NCI-H2029 treated with DMSO at 0.1 percent for 48 hours (cell line): ENCODE results near the gene MGAT4D.
A peak's percentile ranks its signal among the peaks of the same experiment; 100 is the strongest.
"Not testable (repeated sequence)": the region's sequence is repeated elsewhere in the genome, so short reads cannot be mapped to it uniquely, and the experiment has no call there.

Experiments
- DNase-seq: peaks from one replicate; lab custom pipeline; 2025; lab: John Stamatoyannopoulos, UW

The MGAT4D gene

GRCh38 chr4:140439644-140440142, 58.4 kb downstream of the MGAT4D start:
- DNase-seq = no peak

DNA sequence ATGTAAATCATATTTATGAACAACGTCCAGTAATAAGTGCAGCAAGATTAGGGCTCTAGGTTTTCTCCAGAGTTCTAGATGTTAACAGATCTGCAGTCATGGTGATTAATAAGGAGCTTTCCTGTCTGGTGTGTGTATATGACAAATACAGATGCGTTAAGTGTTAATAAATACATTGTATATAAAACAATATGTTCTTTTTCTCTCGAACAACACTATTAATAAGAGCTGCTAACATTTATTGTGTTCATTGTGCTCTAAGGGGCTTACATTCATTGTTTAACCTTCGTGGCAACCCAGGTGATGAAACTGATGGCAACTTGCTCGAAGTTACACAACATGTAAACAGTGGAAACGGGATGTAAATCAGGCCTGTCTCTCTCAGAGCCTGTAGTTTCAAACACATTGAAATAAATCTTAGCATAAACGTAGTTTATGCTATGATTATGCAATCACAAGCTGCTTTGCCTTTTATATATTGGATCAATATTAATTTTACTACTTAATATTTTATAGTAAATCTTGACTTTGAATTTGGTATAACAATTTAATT, 70.1 kb downstream of the MGAT4D start:
- DNase-seq = peak; percentile 33

DNA sequence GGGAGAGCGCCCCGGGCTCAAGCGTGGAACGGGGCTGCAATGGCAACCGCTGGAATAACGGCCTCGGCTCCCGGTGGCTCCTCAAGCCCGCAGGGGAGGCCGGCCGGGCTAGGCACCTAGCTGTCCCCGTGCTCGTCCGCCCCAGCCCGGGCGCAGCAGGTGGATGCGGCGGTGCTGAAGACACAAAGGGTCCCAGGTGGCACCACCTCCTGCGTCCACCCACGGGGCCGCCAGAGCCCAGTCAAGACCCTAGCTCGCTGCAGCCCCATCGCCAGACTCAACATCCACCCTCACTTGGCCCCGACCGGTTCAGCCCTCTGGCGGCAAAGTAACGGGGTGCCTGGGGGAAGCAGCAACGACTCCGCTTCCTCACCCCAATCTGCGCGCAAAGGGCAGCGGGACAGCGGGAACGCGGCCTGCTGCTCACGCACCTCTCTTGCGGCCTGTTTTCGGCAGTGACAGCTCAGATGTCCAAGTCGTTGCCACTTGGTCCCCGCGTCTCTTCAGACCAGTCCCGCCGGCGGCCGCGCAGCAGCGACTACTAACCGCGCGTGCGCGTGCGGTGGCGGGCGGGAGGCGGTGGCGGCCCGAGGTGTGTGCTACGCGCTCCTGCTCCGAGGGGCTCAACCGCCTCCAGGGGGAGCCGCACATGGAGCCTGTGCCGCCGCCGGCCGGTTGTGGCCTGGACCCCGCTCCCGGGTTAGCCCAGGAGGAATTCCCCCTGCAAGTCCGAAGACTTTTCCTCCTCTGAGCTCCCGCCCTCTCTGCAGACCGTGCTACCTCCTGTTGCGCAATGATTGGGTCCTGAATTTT, 70.8 kb downstream of the MGAT4D start, which contains the start of gene CLGN:
CLGN (minus strand) TSS at position 543 of the 813 bp plus-strand sequence. CDS start 14,570 bp downstream, outside the sequence.
- peak; percentile 33 for DNase-seq

DNA sequence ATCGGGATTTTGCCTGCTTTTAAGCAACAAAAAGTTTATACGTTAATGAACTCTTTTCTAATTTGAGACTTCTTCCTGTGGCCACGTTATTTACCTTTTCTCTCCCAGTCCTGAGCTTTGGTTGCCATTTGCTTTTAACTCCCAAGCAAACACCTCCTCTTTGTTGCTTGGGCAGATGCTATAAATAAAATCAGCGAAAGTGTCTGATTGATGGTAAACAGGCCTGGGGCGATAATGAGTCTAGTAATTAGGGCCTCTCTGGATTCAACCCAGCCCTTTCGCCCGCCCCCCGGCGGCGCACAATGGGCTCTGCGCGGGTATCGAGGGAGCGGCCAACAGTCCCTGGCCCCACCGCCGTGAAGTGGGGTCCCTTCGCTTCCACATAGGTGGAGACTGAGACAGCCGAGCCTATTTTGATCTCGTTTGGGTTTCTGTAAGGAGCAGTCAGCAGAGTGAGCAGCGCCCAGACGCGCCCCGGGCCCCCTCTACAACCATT, 71.4 kb downstream of the MGAT4D start:
- DNase-seq = no peak

GRCh38 chr4:140423106-140423505, 75.0 kb downstream of the MGAT4D start:
- no peak for DNase-seq

DNA sequence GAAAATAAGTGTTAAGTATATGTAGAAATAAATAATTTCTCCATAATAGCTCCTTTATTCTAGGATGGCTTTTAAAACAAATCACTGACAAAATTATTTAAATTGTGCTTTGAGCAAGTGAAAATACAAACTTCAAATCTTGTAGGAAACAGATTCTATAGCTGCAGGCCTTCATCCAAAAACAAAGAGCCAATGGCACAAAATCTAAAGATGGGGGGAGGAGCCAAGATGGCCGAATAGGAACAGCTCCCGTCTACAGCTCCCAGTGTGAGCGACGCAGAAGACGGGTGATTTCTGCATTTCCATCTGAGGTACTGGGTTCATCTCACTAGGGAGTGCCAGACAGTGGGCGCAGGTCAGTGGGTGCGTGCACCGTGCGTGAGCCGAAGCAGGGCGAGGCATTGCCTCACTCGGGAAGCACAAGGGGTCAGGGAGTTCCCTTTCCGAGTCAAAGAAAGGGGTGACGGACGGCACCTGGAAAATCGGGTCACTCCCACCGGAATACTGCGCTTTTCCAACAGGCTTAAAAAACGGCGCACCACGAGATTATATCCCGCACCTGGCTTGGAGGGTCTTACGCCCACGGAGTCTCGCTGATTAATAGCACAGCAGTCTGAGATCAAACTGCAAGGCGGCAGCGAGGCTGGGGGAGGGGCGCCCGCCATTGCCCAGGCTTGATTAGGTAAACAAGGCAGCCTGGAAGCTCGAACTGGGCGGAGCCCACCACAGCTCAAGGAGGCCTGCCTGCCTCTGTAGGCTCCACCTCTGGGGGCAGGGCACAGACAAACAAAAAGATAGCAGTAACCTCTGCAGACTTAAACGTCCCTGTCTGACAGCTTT, 84.7 kb downstream of the MGAT4D start:
- DNase-seq = not testable (repeated sequence)

- DNase-seq = no peak
Observed at GRCh38 chr4:140408974-140409373, 89.1 kb downstream of the MGAT4D start.

GRCh38 chr4:140406292-140406691, 91.8 kb downstream of the MGAT4D start:
- DNase-seq = no peak

DNA sequence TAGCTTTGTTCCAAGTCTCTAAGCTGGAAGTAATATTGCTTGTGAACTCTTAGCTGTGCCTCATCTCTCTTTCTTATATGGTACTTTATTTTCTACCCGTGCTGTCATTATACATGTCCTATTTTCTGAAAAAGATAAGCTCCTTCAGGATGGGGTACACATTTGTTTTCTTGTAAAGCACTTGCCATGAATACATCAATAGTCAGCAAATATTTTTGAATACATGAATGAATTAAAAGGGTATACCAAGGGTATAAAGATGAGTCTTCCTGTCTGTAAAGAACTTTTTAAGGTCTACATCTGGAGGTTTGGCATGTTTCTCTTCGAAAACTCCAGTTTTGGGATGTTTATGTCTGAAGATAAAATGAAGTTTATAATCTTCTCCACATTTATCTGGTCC, 98.0 kb downstream of the MGAT4D start:
- no peak for DNase-seq

GRCh38 chr4:140395668-140396067, 102.4 kb downstream of the MGAT4D start:
- no peak for DNase-seq
